Glutamatergic neuron (in vitro differentiated cells): ENCODE results near the gene AGPAT4. TPM values are rescaled to one million over a fixed set of nuclear protein-coding genes. Genes with fewer than 3 reads are reported as not detected.

Experiments
- DNase-seq: peaks from one replicate; pipeline ENCODE4 v3.0.0; 2022
- H3K27ac Mint-ChIP-seq: one replicate; pipeline ENCODE4 v1.8.0; 2020; ENCODE audit warnings: mild to moderate bottlenecking, mixed read lengths, inconsistent platforms; ENCODE audit not compliant: unreplicated experiment
- H3K27me3 Mint-ChIP-seq: one replicate; pipeline ENCODE4 v1.8.0; 2020; ENCODE audit warnings: mild to moderate bottlenecking, moderate library complexity, mixed read lengths, inconsistent platforms; ENCODE audit not compliant: unreplicated experiment
- H3K36me3 Mint-ChIP-seq: one replicate; pipeline ENCODE4 v1.8.0; 2020; ENCODE audit warnings: mild to moderate bottlenecking, mixed read lengths, inconsistent platforms; ENCODE audit not compliant: unreplicated experiment
- H3K4me1 Mint-ChIP-seq: one replicate; pipeline ENCODE4 v1.8.0; 2020; ENCODE audit warnings: mild to moderate bottlenecking, low read depth, mixed read lengths, inconsistent platforms; ENCODE audit not compliant: unreplicated experiment
- H3K4me3 Mint-ChIP-seq: one replicate; pipeline ENCODE4 v1.8.0; 2020; ENCODE audit warnings: mild to moderate bottlenecking, mixed read lengths, inconsistent platforms; ENCODE audit not compliant: unreplicated experiment
- H3K9me3 Mint-ChIP-seq: one replicate; pipeline ENCODE4 v1.8.0; 2020; ENCODE audit warnings: mild to moderate bottlenecking, moderate library complexity, mixed read lengths, inconsistent platforms; ENCODE audit not compliant: unreplicated experiment
- CTCF ChIP-seq: fragments of 200-600 bp; sonication (generic); IDR thresholded peaks from one replicate; pipeline ENCODE4 v1.5.0; 2021; ENCODE audit not compliant: partially characterized antibody, unreplicated experiment
- total RNA-seq: library from RNA; stranded (reverse); fragmentation: NEBNext Ultra II Directional; extraction: Animal tissue kit (Norgen Biotek cat#: 25700); gene quantifications from one replicate; pipeline ENCODE4 v1.2.1, GENCODE V29; 2021; ENCODE audit not compliant: unreplicated experiment

The AGPAT4 gene
- total RNA-seq, 1 donor from 2014 or later: 90.2 TPM

GRCh38 chr6:161166176-161166575 is 107.7 kb downstream of the AGPAT4 start:
- peaks cover 4% of the 10 kb centered on the region for H3K9me3 Mint-ChIP-seq
- H3K4me1 Mint-ChIP-seq: peaks cover 22% of the 10 kb centered on the region
- DNase-seq: no peak
- H3K4me3 Mint-ChIP-seq: no peak overlapping the region
- no peak for TF ChIP-seq CTCF
- peaks cover 14% of the 10 kb centered on the region for H3K36me3 Mint-ChIP-seq
- H3K27me3 Mint-ChIP-seq: no peaks in the 10 kb centered on the region
- H3K27ac Mint-ChIP-seq: no peak overlapping the region

GRCh38 chr6:161164182-161164625 is 109.7 kb downstream of the AGPAT4 start:
- DNase-seq: no peak
- peaks cover 14% of the 10 kb centered on the region for H3K36me3 Mint-ChIP-seq
- H3K9me3 Mint-ChIP-seq: no peaks in the 10 kb centered on the region
- no peak overlapping the region for H3K4me3 Mint-ChIP-seq
- H3K4me1 Mint-ChIP-seq: peaks cover 16% of the 10 kb centered on the region
- TF ChIP-seq CTCF: no peak
- H3K27ac Mint-ChIP-seq: no peak overlapping the region
- H3K27me3 Mint-ChIP-seq: no peaks in the 10 kb centered on the region

GRCh38 chr6:161163466-161164181 is 110.2 kb downstream of the AGPAT4 start:
- no peak overlapping the region for H3K4me3 Mint-ChIP-seq

GRCh38 chr6:161162722-161163121 is 111.1 kb downstream of the AGPAT4 start:
- H3K36me3 Mint-ChIP-seq: peaks cover 21% of the 10 kb centered on the region
- DNase-seq: no peak
- H3K4me3 Mint-ChIP-seq: no peak overlapping the region
- no peaks in the 10 kb centered on the region for H3K9me3 Mint-ChIP-seq
- H3K27me3 Mint-ChIP-seq: no peaks in the 10 kb centered on the region
- no peak overlapping the region for H3K27ac Mint-ChIP-seq
- peaks cover 9% of the 10 kb centered on the region for H3K4me1 Mint-ChIP-seq
- TF ChIP-seq CTCF: no peak

More at GRCh38 chr6:161163466-161164181, 110.2 kb downstream of the AGPAT4 start:
- no peaks in the 10 kb centered on the region for H3K27me3 Mint-ChIP-seq
- no peaks in the 10 kb centered on the region for H3K9me3 Mint-ChIP-seq
- DNase-seq: no peak
- H3K4me1 Mint-ChIP-seq: peaks cover 12% of the 10 kb centered on the region
- no peak overlapping the region for H3K27ac Mint-ChIP-seq
- peaks cover 14% of the 10 kb centered on the region for H3K36me3 Mint-ChIP-seq
- no peak for TF ChIP-seq CTCF

GRCh38 chr6:161161889-161162624 is 111.8 kb downstream of the AGPAT4 start:
- Mint-ChIP-seq H3K27me3 (no peaks in the 10 kb centered on the region), H3K36me3 (peaks cover 25% of the 10 kb centered on the region), H3K27ac (no peak overlapping the region), H3K4me3 (no peak overlapping the region), H3K9me3 (no peaks in the 10 kb centered on the region), H3K4me1 (peaks cover 9% of the 10 kb centered on the region)
- no peak for TF ChIP-seq CTCF
- DNase-seq: no peak
